Activated CD8-positive, alpha-beta memory T cell treated with anti-CD3 and anti-CD28 coated beads, Interleukin-2, amount 50 U/mL, for 24 hours (primary cell): ENCODE results near the gene CNNM2.
A peak's percentile ranks its signal among the peaks of the same experiment; 100 is the strongest.
"Not testable (repeated sequence)": the region's sequence is repeated elsewhere in the genome, so short reads cannot be mapped to it uniquely, and the experiment has no call there.

Experiments used
- DNase-seq: peaks from one replicate; pipeline ENCODE4 v3.0.0-alpha.2; 2020; ENCODE audit errors: extremely low read depth

CNNM2 gene

DNA sequence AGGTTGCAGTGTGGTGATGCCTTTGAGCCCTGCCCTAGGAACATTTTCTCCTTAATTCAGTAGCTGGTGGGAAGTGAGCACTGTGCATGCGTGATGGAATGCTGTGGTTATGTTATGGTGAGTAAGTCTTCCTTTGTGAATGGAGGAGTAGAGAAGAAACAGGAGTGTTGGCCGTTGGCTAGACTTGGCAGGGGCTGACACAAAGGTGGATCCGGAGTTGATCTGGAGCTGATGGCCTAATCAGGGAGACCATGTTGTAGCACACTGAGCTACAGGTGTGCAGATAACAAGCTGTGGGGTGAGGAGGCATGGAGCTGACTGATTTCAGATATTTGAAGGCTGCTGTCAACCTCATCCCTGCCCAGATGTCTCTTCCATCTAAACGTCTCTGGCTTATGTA is 122.3 kb downstream of the CNNM2 start:
- no peak for DNase-seq

DNA sequence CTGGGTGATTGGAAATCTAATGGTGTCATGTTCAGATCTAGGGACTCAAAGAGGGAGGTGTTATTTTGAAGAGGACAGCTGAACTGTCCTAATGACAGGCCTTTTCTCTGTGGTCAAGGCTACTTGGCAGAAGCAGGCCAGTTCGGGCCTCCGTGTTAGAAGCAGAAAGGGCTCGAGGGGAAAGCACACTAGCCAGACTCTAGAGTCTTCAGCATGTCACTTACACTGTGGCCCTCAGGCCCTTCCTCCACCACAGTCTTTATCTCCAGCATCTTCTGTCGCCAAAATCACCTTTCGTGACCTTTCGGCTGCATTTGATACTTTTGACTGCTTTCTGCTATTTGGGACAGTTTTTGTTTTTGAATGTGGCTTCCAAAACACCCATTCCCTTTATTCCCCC is 123.3 kb downstream of the CNNM2 start:
- DNase-seq: no peak

DNA sequence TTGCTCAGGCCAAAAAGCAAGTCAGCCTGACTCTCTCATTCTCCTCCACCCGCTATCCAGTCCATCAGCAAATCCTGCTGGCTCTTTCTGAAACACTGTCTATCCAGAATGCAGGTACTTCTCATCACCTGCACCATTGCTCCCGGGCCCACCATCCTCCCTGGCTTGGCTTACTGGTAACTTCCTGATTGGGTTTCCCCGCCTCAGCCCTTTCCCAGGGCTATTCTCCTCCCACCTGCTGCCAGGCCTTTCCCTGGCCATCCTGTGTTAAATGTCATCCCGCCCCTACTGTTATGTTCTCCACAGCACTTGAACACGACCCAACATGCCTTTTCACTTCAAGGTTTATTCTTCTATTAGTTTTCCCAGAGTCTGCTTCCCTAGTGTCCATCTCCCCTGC is 124.0 kb downstream of the CNNM2 start:
- no peak for DNase-seq

DNA sequence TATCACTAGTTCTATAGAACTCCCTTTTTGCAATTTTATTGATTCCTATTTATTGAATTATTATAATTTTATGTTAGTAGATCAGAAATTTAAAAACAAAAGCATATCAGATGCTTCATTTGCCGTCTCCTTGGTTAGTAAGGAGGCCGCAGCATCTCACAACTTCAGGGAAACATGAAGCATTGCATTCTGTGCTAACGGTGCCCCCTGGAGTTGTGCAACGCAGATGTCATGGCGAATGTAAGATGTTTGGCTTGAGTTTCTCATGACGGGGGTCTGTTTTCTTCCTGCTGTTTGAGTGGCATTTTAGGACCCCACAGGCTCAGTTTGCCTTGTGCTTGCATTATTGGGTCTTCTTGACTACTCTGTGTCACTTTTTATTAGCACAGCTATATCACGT is 124.8 kb downstream of the CNNM2 start:
- DNase-seq: no peak

DNA sequence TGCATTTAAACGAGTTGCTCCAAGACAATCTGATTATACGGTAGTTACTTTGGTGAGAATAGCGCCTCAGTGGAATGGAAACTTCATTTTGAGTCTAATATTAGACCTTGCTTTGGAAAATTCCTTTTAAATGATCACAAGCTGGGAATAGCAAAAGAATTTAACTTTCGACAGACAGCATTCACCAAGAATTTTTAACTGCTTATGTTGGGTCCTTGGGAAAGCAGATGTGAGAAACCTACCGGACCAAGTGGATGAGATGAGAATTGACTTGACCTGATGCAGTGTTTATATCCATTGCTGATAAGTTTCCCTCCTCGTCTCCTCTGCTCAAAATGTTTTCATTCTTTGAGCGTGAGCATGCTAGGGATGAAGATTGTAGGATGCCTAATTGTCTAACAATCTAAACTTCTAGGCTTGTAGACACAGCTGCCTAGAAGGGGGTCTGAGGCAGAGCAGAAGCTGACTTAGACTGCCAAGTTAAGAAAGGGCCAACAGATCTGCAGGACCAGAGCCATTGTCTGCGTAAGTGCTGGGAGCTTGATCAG is 126.9 kb downstream of the CNNM2 start:
- DNase-seq: no peak

DNA sequence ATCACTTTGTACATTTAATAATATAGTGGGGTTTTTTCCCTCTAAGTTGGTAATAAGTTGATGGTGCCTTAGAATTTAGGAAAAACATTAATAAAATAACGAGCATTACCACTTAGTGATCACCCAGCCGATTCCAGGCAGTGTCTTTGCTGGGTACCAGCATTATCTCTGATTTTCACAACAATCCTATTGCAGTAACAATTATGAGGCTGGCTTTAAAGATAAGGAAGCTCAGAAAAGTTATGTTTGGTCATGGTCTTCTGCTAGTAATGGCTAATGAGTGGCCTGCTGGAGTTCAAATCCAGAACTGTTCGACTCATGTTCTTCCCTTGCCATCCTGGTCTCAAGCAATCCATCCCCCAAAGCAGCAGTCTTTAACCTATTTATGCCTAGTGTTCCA is 127.9 kb downstream of the CNNM2 start:
- DNase-seq: no peak

DNA sequence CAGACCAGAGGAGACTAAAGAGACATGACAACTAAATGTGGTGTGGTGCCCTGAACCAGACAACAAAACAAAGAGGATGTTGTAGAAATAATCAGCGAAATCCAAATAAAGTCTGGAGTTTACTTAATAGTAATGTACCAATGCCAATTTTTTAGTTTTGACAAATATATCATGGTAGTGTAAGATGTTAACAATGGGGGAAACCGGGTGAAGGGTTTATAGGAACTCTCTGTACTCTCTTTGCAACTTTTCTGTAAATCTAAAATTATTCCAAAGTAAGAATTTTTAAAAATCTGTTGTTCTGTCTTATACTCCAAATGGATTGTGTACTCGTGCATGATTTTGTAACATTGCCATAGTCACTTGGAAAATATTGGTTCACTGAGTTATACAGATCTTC is 129.3 kb downstream of the CNNM2 start:
- no peak for DNase-seq

DNA sequence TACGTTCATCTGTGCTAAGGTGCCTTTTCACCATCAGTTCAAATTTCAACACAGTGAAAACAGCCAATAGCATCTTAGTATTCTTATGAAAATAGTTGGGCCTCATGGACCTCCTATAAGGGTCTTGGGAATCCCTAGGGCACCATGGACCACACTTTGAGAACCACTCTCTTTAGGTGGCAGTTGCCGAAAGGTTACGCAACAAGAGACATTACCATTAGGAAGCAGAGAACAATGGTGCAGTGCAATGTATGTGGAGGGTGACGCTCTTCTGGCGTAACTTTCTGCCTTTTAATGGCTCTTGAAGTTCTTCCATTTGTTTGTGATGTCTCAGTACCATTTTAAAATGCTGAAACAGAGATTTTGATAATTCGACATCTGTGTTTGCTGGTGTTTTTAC is 131.1 kb downstream of the CNNM2 start:
- no peak for DNase-seq

DNA sequence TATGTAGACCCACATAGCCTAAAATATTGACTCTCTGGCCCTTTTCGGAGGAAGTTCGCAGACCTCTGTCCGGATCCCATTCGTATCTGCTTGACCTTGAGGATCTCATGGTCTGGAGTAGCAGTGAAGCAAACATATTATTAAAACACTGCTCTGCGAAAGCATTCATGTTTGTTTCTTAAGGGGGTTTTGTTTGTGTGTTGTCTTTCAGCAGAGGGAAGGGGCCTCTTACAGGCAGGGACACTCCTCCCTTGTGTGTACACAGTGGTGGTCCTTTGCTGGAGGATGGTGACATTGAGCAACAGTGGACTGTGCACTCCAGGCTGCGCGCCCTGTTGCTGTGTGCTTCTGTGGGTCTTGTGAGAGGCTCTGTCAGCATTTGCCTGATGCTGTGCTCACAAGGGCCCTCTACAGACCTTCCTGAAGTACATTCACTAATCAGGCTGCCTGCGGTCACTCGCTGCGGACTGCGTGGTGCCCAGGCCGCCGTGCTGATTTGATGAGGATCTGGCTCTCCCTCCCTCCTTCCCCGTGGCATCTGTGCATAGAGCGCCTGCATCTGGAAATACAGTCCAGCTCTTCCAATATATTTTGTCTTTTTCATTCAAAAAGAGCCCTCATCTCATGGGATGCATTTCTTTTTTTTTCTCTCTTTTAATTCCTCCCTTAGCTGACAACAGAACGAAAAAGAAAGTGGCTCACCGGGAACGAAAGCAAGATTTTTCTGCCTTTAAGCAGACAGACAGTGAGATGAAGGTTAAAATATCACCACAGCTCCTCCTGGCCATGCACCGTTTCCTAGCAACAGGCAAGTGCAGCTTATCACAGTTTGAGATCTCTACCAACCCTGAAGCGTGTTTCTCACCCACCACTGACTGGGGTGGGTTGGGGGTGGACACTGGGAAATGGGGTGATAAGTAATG is 135.8 kb downstream of the CNNM2 start:
- DNase-seq: no peak

DNA sequence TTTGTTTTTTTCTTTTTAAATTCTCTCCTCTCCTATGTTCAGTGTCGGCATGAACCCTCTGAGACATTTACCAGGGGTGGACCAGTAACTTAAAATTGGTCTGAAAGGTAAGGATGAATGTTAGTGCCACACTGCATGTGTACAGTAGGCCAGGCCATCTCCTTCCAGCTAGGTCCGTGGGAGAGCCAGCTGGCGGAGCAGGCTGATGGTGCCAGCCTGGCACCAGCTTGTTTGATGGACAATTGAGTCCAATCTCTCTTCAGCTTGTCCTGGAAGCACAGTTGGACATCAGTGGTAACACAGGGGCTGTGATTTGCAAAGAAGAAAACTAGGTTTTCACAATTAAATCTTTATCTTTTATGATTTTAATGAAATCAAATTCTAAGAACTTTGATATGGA is 136.5 kb downstream of the CNNM2 start:
- DNase-seq: no peak

DNA sequence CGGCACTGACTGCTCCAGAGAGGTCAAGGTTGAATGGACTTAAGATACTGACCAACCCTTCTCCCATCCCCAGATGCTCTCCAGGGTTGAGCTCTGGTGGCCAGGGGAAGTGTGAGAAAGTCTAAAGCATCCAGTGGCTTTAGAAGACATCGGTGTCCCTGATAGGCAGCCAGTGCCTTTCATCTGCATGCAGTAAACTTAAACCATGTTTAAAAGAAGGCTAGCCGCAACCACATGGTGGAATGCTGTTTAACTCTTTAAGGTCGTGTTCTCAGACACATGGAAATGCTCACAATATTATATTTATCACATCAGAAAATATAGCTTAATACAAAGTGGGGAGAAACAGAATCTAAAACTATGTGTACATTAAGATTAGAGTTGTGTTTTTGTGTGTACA is 137.0 kb downstream of the CNNM2 start:
- DNase-seq: no peak

DNA sequence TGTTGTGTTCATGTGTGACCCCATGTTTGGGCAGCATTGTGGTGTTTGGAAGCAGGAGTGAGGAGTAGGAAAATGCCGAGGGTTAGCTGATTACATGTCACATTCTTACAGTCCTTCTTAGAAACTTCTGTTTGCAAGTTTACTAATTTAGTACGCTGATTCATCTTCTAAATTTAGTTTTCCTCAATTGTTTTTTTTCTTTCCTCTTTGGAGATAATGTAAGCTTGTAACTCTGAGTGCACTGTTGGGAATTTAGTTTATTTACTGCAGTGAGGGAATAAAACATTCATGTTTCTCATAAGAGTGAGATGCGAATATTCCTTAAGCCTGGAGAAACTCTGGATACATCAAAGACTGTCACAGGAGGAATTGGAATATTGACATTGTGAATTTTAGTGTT is 139.9 kb downstream of the CNNM2 start:
- DNase-seq: no peak

DNA sequence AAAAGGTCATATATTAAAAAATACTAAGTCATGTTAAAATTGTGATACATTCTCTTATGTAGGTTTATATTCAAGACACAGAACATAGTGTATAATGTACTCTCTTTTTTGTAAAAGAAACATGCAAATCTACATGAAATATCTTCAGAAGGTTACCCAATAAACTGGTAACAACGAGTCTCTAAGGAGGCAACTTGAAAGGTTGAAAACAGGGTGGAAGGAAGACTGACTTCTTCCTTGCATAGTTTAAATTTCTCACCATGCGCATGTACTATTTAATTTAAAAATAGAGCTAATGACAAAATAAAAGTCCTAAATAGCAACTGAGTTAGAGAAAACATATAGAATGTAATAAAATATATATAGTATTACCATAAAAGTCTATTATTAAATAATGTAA is 142.5 kb downstream of the CNNM2 start:
- DNase-seq: no peak

DNA sequence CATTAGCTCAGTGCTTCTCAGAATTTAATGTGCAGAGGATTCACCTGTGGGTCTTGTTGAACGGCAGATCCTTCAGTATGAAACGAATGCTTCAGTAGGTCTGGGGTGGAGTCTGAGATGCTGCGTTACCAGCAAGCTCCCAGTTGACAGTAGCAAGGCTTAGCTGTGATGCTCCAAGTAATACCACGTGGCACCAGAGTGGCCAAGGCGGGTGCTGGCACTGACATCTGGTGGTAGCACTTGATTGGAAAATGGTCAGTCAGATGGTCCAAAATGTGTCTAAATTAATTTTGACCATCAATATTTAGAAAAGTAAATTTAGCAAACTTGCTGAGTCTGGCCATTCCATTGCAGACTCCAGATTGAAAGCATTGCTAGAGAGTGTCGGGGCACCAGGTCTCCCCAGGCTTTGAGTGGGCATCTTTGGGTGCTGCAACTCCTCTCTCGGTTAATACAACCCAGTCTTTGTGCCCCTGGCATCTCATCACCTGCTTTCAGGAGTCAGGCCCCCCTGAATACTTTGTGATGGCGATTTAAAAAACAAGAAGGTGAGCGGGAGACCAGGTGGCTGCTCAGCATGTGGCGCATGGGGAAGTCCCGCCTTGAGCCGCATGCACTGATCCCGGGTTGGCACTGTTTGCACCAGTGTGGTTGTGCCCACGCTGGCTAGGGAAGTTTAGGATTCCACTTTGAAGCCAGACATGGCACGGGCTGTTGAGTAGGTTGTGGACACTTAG is 144.9 kb downstream of the CNNM2 start:
- DNase-seq: no peak

DNA sequence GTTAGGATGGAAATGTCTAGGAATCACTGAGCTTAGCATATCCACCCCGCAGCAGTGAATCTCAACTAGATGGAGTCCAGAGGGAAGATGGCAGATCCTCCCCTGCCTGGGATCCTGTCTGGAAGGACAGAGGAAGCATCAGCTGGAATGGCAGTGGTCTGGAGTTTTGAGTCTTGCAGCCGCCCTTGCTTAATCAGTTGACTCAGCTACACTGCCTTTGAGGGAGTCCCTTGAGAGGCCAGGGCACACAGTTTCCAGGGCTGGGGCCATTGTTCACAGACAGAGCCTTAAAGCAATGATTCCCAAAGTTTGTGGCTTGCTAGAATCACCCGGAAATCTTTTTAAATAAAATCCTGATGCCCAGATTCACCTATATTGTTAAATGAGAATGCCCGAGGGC is 146.9 kb downstream of the CNNM2 start:
- DNase-seq: no peak

DNA sequence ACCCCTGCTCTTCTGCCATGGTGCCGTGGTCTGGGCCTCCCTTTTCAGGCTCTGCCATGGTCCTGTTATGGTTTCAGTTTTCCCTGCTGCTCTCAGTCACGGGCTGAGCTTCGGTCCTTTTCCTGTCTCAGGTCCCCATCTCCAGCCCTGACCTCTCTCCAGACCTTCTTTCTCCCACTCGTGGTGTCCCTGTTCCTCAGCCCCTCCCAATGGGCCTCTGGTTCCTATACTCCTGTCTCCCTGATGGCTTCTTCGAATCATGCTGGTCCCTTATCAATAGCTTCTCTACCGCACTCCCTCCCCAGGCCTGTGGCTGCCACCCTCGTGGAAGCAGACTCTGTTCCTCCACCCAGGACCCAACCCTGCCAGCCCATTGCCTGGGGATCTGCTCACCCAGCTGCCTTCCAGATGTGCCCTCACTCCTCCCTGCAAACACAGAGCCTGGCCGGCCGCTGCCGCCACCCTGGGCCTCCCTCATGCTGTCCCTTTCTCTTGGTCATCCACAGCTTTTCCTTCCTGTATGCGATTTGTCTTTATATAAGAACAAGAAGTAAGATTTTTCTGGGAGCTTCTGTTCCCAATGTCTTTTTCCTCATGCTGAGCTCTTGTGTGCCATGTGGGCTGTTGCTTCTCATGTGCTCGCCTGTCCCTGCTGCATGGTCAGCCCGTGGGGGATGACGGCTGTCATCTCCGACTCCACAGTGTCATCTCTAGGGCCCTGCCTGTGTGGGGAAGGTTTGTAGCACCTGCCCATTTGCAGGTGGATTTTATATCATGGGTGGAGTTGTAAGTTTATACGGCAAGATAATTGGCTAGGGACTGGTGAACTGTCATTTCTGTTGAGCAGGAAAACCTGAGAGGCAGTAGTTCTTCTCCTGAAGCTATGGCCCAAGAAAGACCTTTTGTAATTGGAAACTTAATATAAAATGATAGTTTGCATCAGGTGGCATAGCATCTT is 148.3 kb downstream of the CNNM2 start:
- no peak for DNase-seq

DNA sequence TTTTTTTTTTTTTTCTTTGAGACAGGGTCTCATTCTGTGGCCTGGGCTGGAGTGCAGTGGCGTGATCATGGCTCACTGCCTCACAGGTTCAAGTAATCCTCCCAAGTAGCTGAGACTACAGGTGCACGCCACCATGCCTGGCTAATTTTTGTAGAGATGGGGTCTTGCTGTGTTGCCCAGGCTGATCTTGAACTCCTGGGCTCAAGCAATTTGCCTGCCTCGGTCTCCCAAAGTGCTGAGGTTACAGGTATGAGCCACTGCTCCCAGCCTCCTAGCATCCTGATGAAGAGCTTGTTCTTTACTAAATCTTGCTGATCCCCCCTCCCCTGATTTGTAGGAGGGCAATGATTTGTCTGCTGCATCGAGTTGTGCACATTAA is 149.0 kb downstream of the CNNM2 start:
- not testable (repeated sequence) for DNase-seq

DNA sequence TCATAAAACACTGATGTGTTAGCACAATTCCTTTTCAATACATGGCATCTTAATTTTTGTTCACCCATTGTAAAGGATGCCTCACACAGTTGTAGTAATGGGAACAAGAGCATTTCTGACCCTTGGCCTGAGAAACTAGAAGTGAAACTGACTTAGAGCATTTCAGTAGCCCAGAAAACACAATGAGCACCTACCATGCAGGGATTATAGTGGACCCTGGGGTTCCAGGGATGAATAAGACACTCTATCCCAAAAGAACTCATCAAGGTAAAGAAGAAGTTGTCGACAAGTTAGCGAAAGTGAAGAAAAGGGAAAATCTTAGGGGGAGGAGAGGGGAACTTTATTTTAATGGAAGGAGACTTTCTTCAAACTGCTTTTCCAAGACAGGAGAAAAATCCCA is 149.4 kb downstream of the CNNM2 start:
- no peak for DNase-seq

DNA sequence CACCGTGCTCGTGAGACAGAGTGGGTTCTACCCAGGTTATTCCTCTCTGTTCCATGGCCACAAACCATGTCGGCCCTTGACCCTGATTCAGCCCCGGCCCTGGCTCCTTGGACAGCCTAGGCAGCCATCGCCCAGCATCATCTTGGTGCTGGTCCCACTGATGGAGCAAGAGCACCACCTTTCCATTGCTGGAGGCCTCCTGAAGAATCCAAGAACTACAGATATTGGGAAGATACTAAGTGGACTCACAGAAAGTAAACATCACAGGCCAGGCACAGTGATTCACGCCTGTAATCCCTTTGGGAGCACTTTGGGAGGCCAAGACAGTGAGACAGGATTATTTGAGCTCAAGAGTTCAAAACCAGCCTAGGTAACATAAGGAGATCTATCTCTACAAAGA is 149.9 kb downstream of the CNNM2 start:
- DNase-seq: no peak

DNA sequence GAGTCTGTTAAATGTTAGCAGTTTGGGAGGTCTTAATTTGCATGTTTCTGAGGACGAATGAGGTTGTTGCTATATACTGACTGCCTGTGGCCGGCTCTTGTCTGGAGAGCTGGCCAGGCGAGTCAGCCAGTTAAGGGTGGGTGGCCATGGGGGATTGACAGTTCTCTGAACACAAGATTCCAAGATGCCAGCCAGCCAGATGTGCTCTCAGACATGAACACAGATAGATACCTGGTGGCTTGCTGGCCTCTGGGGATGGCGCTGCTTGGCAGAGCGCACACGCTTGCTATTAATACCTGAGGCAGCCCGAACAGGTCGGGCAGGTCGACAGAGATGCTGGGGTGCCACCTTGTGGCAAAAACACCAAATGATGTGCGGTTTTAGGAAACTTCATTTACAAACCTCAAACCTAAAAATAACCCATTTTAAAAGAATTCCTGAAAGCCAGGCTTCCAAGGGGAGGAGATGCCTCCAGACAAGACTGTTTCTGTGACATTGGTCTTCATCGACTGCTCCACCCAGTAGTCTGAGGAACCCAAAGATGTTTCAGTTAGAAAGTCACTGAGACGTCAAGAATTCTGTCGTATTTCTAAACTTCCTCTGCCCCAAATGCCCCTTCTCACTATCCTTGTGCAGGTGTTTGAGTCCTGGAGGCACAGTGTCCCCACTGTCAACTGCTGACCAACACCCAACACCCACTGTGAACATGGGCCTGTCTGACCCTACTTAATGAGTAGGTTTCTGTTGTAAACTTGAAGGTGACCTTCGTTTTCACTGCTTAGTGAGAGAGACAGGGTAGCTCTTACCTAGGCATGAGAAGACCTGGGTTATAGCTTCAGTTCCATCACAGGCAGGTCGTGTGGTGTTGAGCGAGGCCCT is 151.6 kb downstream of the CNNM2 start:
- DNase-seq: peak; percentile 35

DNA sequence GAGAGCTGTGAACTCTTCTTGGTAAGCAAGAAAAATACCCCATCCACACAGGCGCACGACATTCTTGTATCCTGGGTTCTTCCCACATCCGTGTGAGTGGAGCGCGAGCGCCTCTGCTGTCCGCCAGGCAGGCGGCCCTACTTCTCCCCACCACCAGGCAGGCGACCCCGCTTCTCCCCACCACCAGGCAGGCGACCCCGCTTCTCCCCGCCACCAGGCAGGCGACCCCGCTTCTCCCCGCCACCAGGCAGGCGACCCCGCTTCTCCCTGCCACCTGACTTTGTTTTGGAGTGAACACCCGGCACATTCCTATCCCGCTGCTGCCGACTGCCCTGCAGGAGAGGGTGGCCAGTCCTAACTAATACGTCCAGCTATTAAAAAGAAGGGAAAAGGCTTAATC is 154.2 kb downstream of the CNNM2 start:
- no peak for DNase-seq
